ENCODE results near the gene TRPC4AP. TPM values are rescaled to one million over a fixed set of nuclear protein-coding genes. Genes with fewer than 3 reads are reported as not detected.
"Not testable (repeated sequence)": the region's sequence is repeated elsewhere in the genome, so short reads cannot be mapped to it uniquely, and the experiment has no call there.

The TRPC4AP gene
- total RNA-seq, 1 donor from 2014 or later = 102 TPM

- Mint-ChIP-seq H3K36me3 (peaks cover 61% of the 10 kb centered on the region), H3K4me1 (ENCODE audit: unreplicated experiment) (peaks cover 7% of the 10 kb centered on the region), H3K9me3 (no peaks in the 10 kb centered on the region), H3K27me3 (no peaks in the 10 kb centered on the region), H3K27ac (no peak overlapping the region), H3K4me3 (no peak overlapping the region)
- no peak for TF ChIP-seq CTCF (conservative IDR thresholded peaks at IDR 0.05)
- no peak for DNase-seq (ENCODE audit: extremely low spot score, unreplicated experiment)
These were observed 37.8 kb downstream of the TRPC4AP start for GRCh38 chr20:35054814-35055213.

- DNase-seq (ENCODE audit: extremely low spot score, unreplicated experiment); H3K27ac Mint-ChIP-seq; H3K4me1 Mint-ChIP-seq (ENCODE audit: unreplicated experiment); H3K4me3 Mint-ChIP-seq; H3K9me3 Mint-ChIP-seq; H3K27me3 Mint-ChIP-seq: not testable (repeated sequence)
- peaks cover 59% of the 10 kb centered on the region for H3K36me3 Mint-ChIP-seq
These were observed 40.0 kb downstream of the TRPC4AP start for GRCh38 chr20:35052616-35053015.

- Mint-ChIP-seq H3K27ac (no peak overlapping the region), H3K36me3 (peaks cover 54% of the 10 kb centered on the region), H3K9me3 (no peaks in the 10 kb centered on the region), H3K4me3 (no peak overlapping the region), H3K27me3 (no peaks in the 10 kb centered on the region), H3K4me1 (ENCODE audit: unreplicated experiment) (no peaks in the 10 kb centered on the region)
- no peak for DNase-seq (ENCODE audit: extremely low spot score, unreplicated experiment)
- no peak for TF ChIP-seq CTCF (conservative IDR thresholded peaks at IDR 0.05)
These were observed 42.7 kb downstream of the TRPC4AP start for GRCh38 chr20:35049776-35050352.

GRCh38 chr20:35048739-35049138 is 43.9 kb downstream of the TRPC4AP start:
- H3K27me3 Mint-ChIP-seq = no peaks in the 10 kb centered on the region
- no peak overlapping the region for H3K4me3 Mint-ChIP-seq
- no peaks in the 10 kb centered on the region for H3K4me1 Mint-ChIP-seq (ENCODE audit: unreplicated experiment)
- H3K36me3 Mint-ChIP-seq = peaks cover 51% of the 10 kb centered on the region
- TF ChIP-seq CTCF (conservative IDR thresholded peaks at IDR 0.05) = no peak
- H3K27ac Mint-ChIP-seq = no peak overlapping the region
- H3K9me3 Mint-ChIP-seq = no peaks in the 10 kb centered on the region
- DNase-seq (ENCODE audit: extremely low spot score, unreplicated experiment) = no peak

DNA sequence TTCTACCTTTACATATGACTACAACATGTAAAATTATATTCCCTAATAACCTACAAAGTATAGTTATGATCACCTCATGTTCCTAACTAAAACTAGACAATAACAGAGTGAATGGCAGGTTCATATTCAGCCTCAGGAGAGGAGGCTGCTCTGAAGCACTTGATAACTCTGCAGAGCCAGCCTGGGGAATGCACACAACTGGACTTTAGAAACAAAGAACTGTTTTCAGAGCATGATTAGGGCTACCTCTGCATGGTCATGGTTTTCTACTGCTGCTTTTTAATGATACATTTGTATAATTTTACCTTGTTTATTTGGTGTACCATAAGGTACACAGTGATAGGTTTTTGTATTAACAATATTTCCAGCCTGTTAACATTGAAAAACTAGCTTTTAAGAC is 50.3 kb downstream of the TRPC4AP start:
- DNase-seq (ENCODE audit: extremely low spot score, unreplicated experiment) = no peak
- no peak overlapping the region for H3K4me3 Mint-ChIP-seq
- no peak for TF ChIP-seq CTCF (conservative IDR thresholded peaks at IDR 0.05)
- no peaks in the 10 kb centered on the region for H3K27me3 Mint-ChIP-seq
- peak overlapping the region; percentile 6 for H3K27ac Mint-ChIP-seq
- peaks cover 9% of the 10 kb centered on the region for H3K4me1 Mint-ChIP-seq (ENCODE audit: unreplicated experiment)
- H3K36me3 Mint-ChIP-seq = peaks cover 46% of the 10 kb centered on the region
- no peaks in the 10 kb centered on the region for H3K9me3 Mint-ChIP-seq

DNA sequence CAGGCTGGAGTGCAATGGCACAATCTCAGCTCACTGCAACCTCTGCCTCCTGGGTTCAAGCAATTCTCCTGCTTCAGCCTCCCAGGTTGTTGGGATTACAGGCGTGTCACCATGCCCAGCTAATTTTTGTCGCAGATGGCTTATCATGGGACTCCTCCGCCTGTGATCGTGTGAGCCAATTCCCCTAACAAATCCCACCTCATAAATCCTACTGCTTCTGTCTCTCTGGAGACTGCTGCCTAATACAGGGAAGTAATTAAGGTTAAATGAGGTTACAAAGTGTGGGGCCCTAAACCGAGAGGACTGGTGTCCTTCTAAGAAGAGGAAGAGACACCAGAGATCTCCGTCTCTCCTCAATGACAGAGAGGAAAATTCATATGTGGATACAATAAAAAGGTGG is 52.0 kb downstream of the TRPC4AP start:
- no peak for DNase-seq (ENCODE audit: extremely low spot score, unreplicated experiment)
- peaks cover 9% of the 10 kb centered on the region for H3K4me1 Mint-ChIP-seq (ENCODE audit: unreplicated experiment)
- no peak for TF ChIP-seq CTCF (conservative IDR thresholded peaks at IDR 0.05)
- H3K9me3 Mint-ChIP-seq = no peaks in the 10 kb centered on the region
- H3K27ac Mint-ChIP-seq = peak overlapping the region; percentile 33
- H3K27me3 Mint-ChIP-seq = no peaks in the 10 kb centered on the region
- H3K4me3 Mint-ChIP-seq = no peak overlapping the region
- H3K36me3 Mint-ChIP-seq = peaks cover 45% of the 10 kb centered on the region
